ENCODE results near the gene TUBA1B. TPM values are rescaled to one million over a fixed set of nuclear protein-coding genes. Genes with fewer than 3 reads are reported as not detected.

Gene TUBA1B
- total RNA-seq, 2 donors from 2014 or later = 1,474 to 1,587 TPM

DNA sequence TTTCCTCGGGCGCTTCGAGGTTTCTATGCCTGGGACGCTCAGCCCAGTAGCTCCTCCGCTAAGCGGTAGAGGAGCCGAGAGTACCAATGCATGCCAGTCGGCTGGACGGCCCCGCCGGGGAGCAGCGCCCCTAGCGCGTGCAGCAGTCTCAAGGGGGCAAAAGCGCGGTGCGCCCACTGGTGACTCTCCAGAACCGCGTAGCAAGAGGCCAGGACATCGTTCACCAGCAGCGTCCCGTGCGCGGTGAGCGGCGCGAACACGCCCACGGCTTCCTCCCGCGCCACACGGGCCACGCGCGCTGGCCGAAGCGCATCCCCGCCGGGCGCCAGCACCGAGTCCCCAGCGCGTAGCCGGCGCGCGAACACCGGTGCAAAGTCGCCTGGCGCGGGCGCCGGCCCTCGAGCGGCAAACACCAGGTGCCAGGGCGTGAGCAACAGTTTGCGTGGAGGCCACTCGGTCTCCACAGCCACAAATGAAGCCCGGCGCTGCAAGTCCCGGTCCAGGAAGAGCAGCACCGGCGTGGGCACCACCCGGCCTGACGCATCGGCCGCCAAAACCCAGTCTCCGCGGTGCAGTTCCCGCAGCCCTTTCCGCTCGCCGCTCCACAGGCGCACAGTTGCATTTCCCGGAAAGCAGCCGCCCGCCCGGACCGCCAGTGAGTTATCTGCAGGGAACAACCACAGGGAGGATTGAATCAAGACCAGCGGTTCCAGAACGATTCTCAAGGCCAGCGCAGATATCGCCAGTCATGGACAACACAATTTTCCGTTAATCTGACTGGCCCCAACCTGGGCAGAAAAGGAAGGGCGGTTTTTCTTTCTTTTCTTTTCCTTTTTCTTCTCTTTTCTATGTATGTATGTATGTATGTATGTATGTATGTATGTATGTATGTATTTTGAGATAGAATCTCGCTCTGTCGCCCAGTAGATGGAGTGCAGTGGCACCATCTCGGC is 41.1 kb downstream of the TUBA1B start:
- peaks cover 2% of the 10 kb centered on the region for H3K36me3 Mint-ChIP-seq (ENCODE audit: low read depth)
- peak overlapping the region; percentile 61 for H3K4me3 ChIP-seq (ENCODE audit: low read length)
- peaks cover 95% of the 10 kb centered on the region for H3K27me3 Mint-ChIP-seq (ENCODE audit: insufficient read depth)
- peak overlapping the region; percentile 32 for H3K4me3 Mint-ChIP-seq
- H3K9me3 Mint-ChIP-seq = no peaks in the 10 kb centered on the region
- no peaks in the 10 kb centered on the region for H3K36me3 ChIP-seq (ENCODE audit: control insufficient read depth, insufficient read depth, low read length)
- DNase-seq = peak; percentile 80
- TF ChIP-seq, protein P1, sequence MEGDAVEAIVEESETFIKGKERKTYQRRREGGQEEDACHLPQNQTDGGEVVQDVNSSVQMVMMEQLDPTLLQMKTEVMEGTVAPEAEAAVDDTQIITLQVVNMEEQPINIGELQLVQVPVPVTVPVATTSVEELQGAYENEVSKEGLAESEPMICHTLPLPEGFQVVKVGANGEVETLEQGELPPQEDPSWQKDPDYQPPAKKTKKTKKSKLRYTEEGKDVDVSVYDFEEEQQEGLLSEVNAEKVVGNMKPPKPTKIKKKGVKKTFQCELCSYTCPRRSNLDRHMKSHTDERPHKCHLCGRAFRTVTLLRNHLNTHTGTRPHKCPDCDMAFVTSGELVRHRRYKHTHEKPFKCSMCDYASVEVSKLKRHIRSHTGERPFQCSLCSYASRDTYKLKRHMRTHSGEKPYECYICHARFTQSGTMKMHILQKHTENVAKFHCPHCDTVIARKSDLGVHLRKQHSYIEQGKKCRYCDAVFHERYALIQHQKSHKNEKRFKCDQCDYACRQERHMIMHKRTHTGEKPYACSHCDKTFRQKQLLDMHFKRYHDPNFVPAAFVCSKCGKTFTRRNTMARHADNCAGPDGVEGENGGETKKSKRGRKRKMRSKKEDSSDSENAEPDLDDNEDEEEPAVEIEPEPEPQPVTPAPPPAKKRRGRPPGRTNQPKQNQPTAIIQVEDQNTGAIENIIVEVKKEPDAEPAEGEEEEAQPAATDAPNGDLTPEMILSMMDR (conservative IDR thresholded peaks at IDR 0.05) = peak; percentile 63
- H3K27ac ChIP-seq (ENCODE audit: low read depth, low read length) = no peak overlapping the region
- H3K9me3 ChIP-seq (ENCODE audit: control insufficient read depth, low read length) = no peaks in the 10 kb centered on the region
- H3K4me1 ChIP-seq (ENCODE audit: control insufficient read depth, insufficient read depth, low read length) = peaks cover 9% of the 10 kb centered on the region
- H3K4me1 Mint-ChIP-seq = peaks cover 18% of the 10 kb centered on the region
- no peak overlapping the region for H3K27ac Mint-ChIP-seq
- H3K27me3 ChIP-seq (ENCODE audit: control insufficient read depth, insufficient read depth, low read length, poor library complexity, severe bottlenecking) = peaks cover 95% of the 10 kb centered on the region
- WGBS, 2 experiments (ENCODE audit: insufficient coverage in 1 of 2, insufficient read length in 1 of 2) = 8 to 9% methylated on average over 58 to 88 of the region's 88 CpGs
- H3K9ac ChIP-seq (ENCODE audit: extremely low read depth, low read length, poor library complexity, severe bottlenecking) = no peak overlapping the region

DNA sequence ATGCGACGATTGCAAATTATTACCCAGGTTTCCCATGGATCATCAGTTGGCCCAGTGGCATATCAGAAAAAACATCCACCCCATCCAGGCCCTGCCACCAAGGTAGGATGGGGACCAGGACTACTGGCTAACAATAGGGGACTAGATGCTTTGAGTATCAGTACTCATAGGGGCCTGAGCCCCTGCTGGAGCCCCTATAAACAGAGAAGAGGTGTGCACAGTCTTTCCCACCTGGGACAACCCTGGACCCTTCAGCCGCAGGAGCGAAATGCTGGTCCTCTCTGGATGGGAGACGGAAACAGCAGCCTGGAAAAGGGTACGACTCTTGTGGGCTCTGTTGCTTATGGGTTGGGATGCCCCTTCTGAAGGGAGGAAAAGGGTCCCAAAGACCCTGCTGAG is 42.3 kb downstream of the TUBA1B start:
- H3K4me3 Mint-ChIP-seq = no peak overlapping the region
- no peaks in the 10 kb centered on the region for H3K36me3 Mint-ChIP-seq (ENCODE audit: low read depth)
- Histone ChIP-seq H3K4me1 (ENCODE audit: control insufficient read depth, insufficient read depth, low read length) (peaks cover 5% of the 10 kb centered on the region), H3K4me3 (ENCODE audit: low read length) (no peak overlapping the region), H3K36me3 (ENCODE audit: control insufficient read depth, insufficient read depth, low read length) (no peaks in the 10 kb centered on the region), H3K27me3 (ENCODE audit: control insufficient read depth, insufficient read depth, low read length, poor library complexity, severe bottlenecking) (peaks cover 90% of the 10 kb centered on the region), H3K9me3 (ENCODE audit: control insufficient read depth, low read length) (peaks cover 5% of the 10 kb centered on the region), H3K27ac (ENCODE audit: low read depth, low read length) (no peak overlapping the region), H3K9ac (ENCODE audit: extremely low read depth, low read length, poor library complexity, severe bottlenecking) (no peak overlapping the region)
- H3K9me3 Mint-ChIP-seq = no peaks in the 10 kb centered on the region
- peaks cover 92% of the 10 kb centered on the region for H3K27me3 Mint-ChIP-seq (ENCODE audit: insufficient read depth)
- no peak for DNase-seq
- no peak overlapping the region for H3K27ac Mint-ChIP-seq
- H3K4me1 Mint-ChIP-seq = peaks cover 14% of the 10 kb centered on the region
- WGBS, 2 experiments (ENCODE audit: insufficient coverage in 1 of 2, insufficient read length in 1 of 2) = 72% methylated on average over 6 of the region's 6 CpGs; no CpG with 5 or more reads in 1 of the 2 experiments
- TF ChIP-seq, protein P1 (conservative IDR thresholded peaks at IDR 0.05) = no peak

DNA sequence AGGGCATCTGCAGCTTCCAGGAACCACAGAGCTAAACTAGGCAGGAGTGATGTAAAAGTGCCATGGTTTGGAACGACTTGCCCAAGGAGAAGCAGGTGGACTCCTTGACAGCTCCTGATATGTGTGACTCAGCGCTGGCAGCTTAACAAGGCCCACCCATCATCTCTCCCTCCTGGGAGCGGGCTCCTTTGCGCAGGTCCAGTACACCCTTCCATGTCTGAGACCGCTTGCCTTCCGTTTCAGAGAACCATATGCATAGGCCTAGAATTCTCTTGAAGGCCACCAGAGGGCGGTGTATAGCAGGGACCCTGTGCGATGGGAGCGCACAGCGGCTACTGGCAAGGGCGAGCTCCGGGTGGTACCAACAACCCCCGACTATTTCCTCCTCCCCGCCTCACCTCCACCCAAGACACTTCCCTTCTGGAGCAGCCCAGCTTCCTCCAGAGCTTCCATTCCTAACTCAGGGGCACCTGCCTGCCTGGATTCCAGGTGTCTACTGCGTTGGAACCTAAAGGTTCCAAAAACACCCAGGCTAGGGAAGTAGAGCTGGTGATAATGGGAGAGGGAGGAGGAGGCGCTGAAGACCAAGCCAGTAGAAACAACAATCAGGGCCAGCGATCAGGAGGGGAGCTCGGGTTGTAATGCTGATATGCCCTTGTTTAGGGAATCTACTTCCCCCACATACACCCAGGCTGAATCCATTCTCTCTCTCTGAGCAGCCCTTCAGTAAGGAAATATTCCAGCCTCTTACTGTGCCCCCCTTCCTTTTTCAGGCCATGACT is 42.9 kb downstream of the TUBA1B start:
- H3K4me1 ChIP-seq (ENCODE audit: control insufficient read depth, insufficient read depth, low read length) = peaks cover 5% of the 10 kb centered on the region
- 8 to 9% methylated on average over 5 to 18 of the region's 18 CpGs for WGBS, 2 experiments (ENCODE audit: insufficient coverage in 1 of 2, insufficient read length in 1 of 2)
- no peaks in the 10 kb centered on the region for H3K36me3 Mint-ChIP-seq (ENCODE audit: low read depth)
- no peak overlapping the region for H3K27ac Mint-ChIP-seq
- H3K27me3 ChIP-seq (ENCODE audit: control insufficient read depth, insufficient read depth, low read length, poor library complexity, severe bottlenecking) = peaks cover 84% of the 10 kb centered on the region
- H3K36me3 ChIP-seq (ENCODE audit: control insufficient read depth, insufficient read depth, low read length) = no peaks in the 10 kb centered on the region
- H3K4me3 ChIP-seq (ENCODE audit: low read length) = no peak overlapping the region
- no peaks in the 10 kb centered on the region for H3K9me3 Mint-ChIP-seq
- DNase-seq = peak; percentile 93
- no peak overlapping the region for H3K9ac ChIP-seq (ENCODE audit: extremely low read depth, low read length, poor library complexity, severe bottlenecking)
- H3K27me3 Mint-ChIP-seq (ENCODE audit: insufficient read depth) = peaks cover 86% of the 10 kb centered on the region
- TF ChIP-seq, protein P1 (conservative IDR thresholded peaks at IDR 0.05) = peak; percentile 94
- peak overlapping the region; percentile 15 for H3K4me3 Mint-ChIP-seq
- H3K27ac ChIP-seq (ENCODE audit: low read depth, low read length) = no peak overlapping the region
- peaks cover 14% of the 10 kb centered on the region for H3K4me1 Mint-ChIP-seq
- H3K9me3 ChIP-seq (ENCODE audit: control insufficient read depth, low read length) = peaks cover 5% of the 10 kb centered on the region
